Keratinocyte (primary cell): Measurements from ENCODE around the gene DOCK3. TPM values are rescaled to one million over a fixed set of nuclear protein-coding genes. Genes with fewer than 3 reads are reported as not detected.

Experiments used
- DNase-seq: peaks from one replicate; pipeline ENCODE4 v3.0.0-alpha.2; 2011; ENCODE audit warnings: low read depth, missing footprints, low spot score
- FAIRE-seq: peaks from 2 replicates; lab custom pipeline; 2011; peaks lifted over from hg19 to GRCh38; lab: Jason Lieb, UNC
- H2AFZ ChIP-seq: 2 replicates; pipeline ENCODE4 v1.6.0; 2012; ENCODE audit warnings: low read length, control low read depth, inconsistent platforms; ENCODE audit not compliant: control insufficient read depth
- H3K27ac ChIP-seq: 2 replicates; pipeline ENCODE4 v1.5.1; 2011; ENCODE audit warnings: low read length; ENCODE audit not compliant: control insufficient read depth, insufficient read depth
- H3K27me3 ChIP-seq: 3 replicates; pipeline ENCODE4 v1.6.0; 2011; ENCODE audit warnings: low read length; ENCODE audit not compliant: control insufficient read depth, insufficient read depth; ENCODE audit errors: extremely low read depth
- H3K36me3 ChIP-seq, 2 experiments: 2 replicates in 1 of 2; 3 replicates in 1 of 2; pipeline ENCODE4 v1.5.1; 2011; ENCODE audit warnings: low read length in 2 of 2, mild to moderate bottlenecking in 1 of 2; ENCODE audit not compliant: control insufficient read depth in 2 of 2, insufficient read depth in 2 of 2; ENCODE audit errors: extremely low read depth in 1 of 2
- H3K4me1 ChIP-seq: 3 replicates; pipeline ENCODE4 v1.5.1; 2011; ENCODE audit warnings: low read length; ENCODE audit not compliant: control insufficient read depth, insufficient read depth; ENCODE audit errors: extremely low read depth
- H3K4me2 ChIP-seq: 3 replicates; pipeline ENCODE4 v1.6.0; 2011; ENCODE audit warnings: low read depth, low read length; ENCODE audit not compliant: control insufficient read depth, insufficient read depth; ENCODE audit errors: extremely low read depth
- H3K4me3 ChIP-seq, 3 experiments: fragments of 200-600 bp in 1 of 3; sonication (generic) in 1 of 3; 2 replicates in 2 of 3; 3 replicates in 1 of 3; pipeline ENCODE4 v1.5.1; 2011 to 2016; ENCODE audit warnings: low read length in 3 of 3, mild to moderate bottlenecking in 3 of 3, control low read depth in 2 of 3, inconsistent platforms in 1 of 3, low read depth in 1 of 3, mixed read lengths in 1 of 3, mixed run types in 1 of 3, moderate library complexity in 1 of 3; ENCODE audit not compliant: control insufficient read depth in 2 of 3, insufficient read depth in 2 of 3; ENCODE audit errors: extremely low read depth in 1 of 3
- H3K79me2 ChIP-seq: 2 replicates; pipeline ENCODE4 v1.6.0; 2012; ENCODE audit warnings: low read length; ENCODE audit not compliant: control insufficient read depth, insufficient read depth
- H3K9ac ChIP-seq: 3 replicates; pipeline ENCODE4 v1.6.0; 2011; ENCODE audit warnings: low read length; ENCODE audit not compliant: control insufficient read depth, insufficient read depth; ENCODE audit errors: extremely low read depth
- H3K9me1 ChIP-seq: 3 replicates; pipeline ENCODE4 v1.6.0; 2011; ENCODE audit warnings: low read length; ENCODE audit not compliant: control insufficient read depth, insufficient read depth; ENCODE audit errors: extremely low read depth
- H3K9me3 ChIP-seq: 2 replicates; pipeline ENCODE4 v1.5.1; 2012; ENCODE audit warnings: low read depth, low read length; ENCODE audit not compliant: control insufficient read depth
- H4K20me1 ChIP-seq: 3 replicates; pipeline ENCODE4 v1.6.0; 2011; ENCODE audit warnings: low read length; ENCODE audit not compliant: control insufficient read depth, insufficient read depth; ENCODE audit errors: extremely low read depth
- CTCF ChIP-seq, 3 experiments: IDR thresholded peaks in 1 of 3; conservative IDR thresholded peaks in 1 of 3; optimal IDR thresholded peaks in 1 of 3; 2 replicates in 2 of 3; 3 replicates in 1 of 3; pipeline versions ENCODE3 to v1.5.1; 2011; ENCODE audit warnings: low read length in 3 of 3, mild to moderate bottlenecking in 3 of 3, moderate library complexity in 2 of 3, control low read depth in 1 of 3, inconsistent platforms in 1 of 3; ENCODE audit not compliant: insufficient read depth in 2 of 3; ENCODE audit errors: extremely low read depth in 1 of 3
- EZH2 ChIP-seq: IDR thresholded peaks from one replicate; pipeline ENCODE4 v1.6.1; 2012; ENCODE audit warnings: inconsistent platforms, mild to moderate bottlenecking, low read length, moderate library complexity
- dilution Hi-C: fragments of 300-500 bp; cut with MboI; formaldehyde crosslinking; loops from one replicate; pipeline ENCODE4 v1.7.0; 2020; ENCODE audit warnings: low sequenced_read_pairs; ENCODE audit not compliant: extremely low pct_ligation_motif_present
- polyA plus RNA-seq, 5 experiments: library from polyadenylated mRNA; depleted of rRNA in 3 of 5; stranded (reverse) in 3 of 5; stranded (forward) in 1 of 5; unstranded in 1 of 5; fragments of >200 nt; gene quantifications; 1 replicate in 1 of 5; 2 replicates in 3 of 5; 3 replicates in 1 of 5; pipeline versions ENCODE4 v1.2.1 to v1.2.3, GENCODE V29; 2011 to 2012; ENCODE audit warnings: missing spikeins in 2 of 5, low read depth in 1 of 5, low replicate concordance in 1 of 5

Gene DOCK3
- polyA plus RNA-seq, 1 donor (not counting 4 experiments of a cell fraction or from before 2014, with no cell fraction given), result 0.10 TPM

GRCh38 chr3:51002495-51002894 lies 327.8 kb downstream of the DOCK3 start:
- dilution Hi-C loops, result no loop called here
- Histone ChIP-seq H3K4me1 (no peaks in the 10 kb centered on the region), H3K27ac (no peak overlapping the region), H3K79me2 (no peaks in the 10 kb centered on the region), H3K36me3 (no peaks in the 10 kb centered on the region), H3K4me3 (no peak overlapping the region), H3K9me3 (no peaks in the 10 kb centered on the region), H3K9me1 (no peaks in the 10 kb centered on the region), H4K20me1 (no peaks in the 10 kb centered on the region), H3K9ac (no peak overlapping the region), H2AFZ (no peak overlapping the region), H3K4me2 (no peak overlapping the region), H3K27me3 (no peaks in the 10 kb centered on the region)
- TF ChIP-seq CTCF (optimal IDR thresholded peaks at IDR 0.05 in 1 of 3, IDR thresholded peaks at IDR 0.05 in 1 of 3, conservative IDR thresholded peaks at IDR 0.05 in 1 of 3; ENCODE audit: extremely low read depth in 1 of 3, insufficient read depth in 2 of 3, low read length in 3 of 3), result no peak
- TF ChIP-seq EZH2, result no peak
- DNase-seq (no peak), FAIRE-seq (no peak)

- H3K27me3 ChIP-seq, result no peaks in the 10 kb centered on the region
- H3K9ac ChIP-seq, result no peak overlapping the region
- H3K9me1 ChIP-seq, result no peaks in the 10 kb centered on the region
- no peaks in the 10 kb centered on the region for H3K9me3 ChIP-seq
- H3K4me1 ChIP-seq, result no peaks in the 10 kb centered on the region
- dilution Hi-C loops, result no loop called here
- DNase-seq, result no peak
- H3K36me3 ChIP-seq, result no peaks in the 10 kb centered on the region
- H3K4me2 ChIP-seq, result no peak overlapping the region
- H2AFZ ChIP-seq, result no peak overlapping the region
- H3K27ac ChIP-seq, result no peak overlapping the region
- TF ChIP-seq EZH2 (no peak), CTCF (optimal IDR thresholded peaks at IDR 0.05 in 1 of 3, IDR thresholded peaks at IDR 0.05 in 1 of 3, conservative IDR thresholded peaks at IDR 0.05 in 1 of 3; ENCODE audit: extremely low read depth in 1 of 3, insufficient read depth in 2 of 3, low read length in 3 of 3) (no peak)
- H4K20me1 ChIP-seq, result no peaks in the 10 kb centered on the region
- H3K4me3 ChIP-seq, result no peak overlapping the region
- H3K79me2 ChIP-seq, result no peaks in the 10 kb centered on the region
- no peak for FAIRE-seq
These were observed 329.5 kb downstream of the DOCK3 start for GRCh38 chr3:51004235-51004634.
